GM06990 (cell line): ENCODE results near the gene MAEL.

Experiments
- DNase-seq: peaks from one replicate; pipeline ENCODE4 v3.0.0-alpha.2; 2011; ENCODE audit not compliant: insufficient read length; ENCODE audit errors: extremely low read depth
- H3K27me3 ChIP-seq: replicated peaks from 2 replicates; pipeline ENCODE4 v1.6.0; 2011; ENCODE audit warnings: low read length; ENCODE audit not compliant: control insufficient read depth, insufficient read depth
- H3K36me3 ChIP-seq: 2 replicates; pipeline ENCODE4 v1.5.1; 2011; ENCODE audit warnings: low read length; ENCODE audit not compliant: control insufficient read depth, insufficient read depth
- H3K4me3 ChIP-seq: replicated peaks from 2 replicates; pipeline ENCODE4 v1.5.1; 2011; ENCODE audit warnings: low read depth, mild to moderate bottlenecking, control low read depth, low read length
- TF ChIP-seq, protein P1 (sequence below): IDR thresholded peaks from 2 replicates; pipeline ENCODE4 v1.5.1; 2011; ENCODE audit warnings: low read length, control low read depth, mild to moderate bottlenecking, inconsistent platforms; ENCODE audit not compliant: insufficient read depth, poor library complexity, severe bottlenecking

Gene MAEL

GRCh38 chr1:166950156-166950555, 38.9 kb upstream of the MAEL start:
- Histone ChIP-seq H3K4me3 (no peak overlapping the region), H3K36me3 (no peaks in the 10 kb centered on the region), H3K27me3 (no peaks in the 10 kb centered on the region; the same call in 1 of the 2 replicates)
- TF ChIP-seq, protein P1, sequence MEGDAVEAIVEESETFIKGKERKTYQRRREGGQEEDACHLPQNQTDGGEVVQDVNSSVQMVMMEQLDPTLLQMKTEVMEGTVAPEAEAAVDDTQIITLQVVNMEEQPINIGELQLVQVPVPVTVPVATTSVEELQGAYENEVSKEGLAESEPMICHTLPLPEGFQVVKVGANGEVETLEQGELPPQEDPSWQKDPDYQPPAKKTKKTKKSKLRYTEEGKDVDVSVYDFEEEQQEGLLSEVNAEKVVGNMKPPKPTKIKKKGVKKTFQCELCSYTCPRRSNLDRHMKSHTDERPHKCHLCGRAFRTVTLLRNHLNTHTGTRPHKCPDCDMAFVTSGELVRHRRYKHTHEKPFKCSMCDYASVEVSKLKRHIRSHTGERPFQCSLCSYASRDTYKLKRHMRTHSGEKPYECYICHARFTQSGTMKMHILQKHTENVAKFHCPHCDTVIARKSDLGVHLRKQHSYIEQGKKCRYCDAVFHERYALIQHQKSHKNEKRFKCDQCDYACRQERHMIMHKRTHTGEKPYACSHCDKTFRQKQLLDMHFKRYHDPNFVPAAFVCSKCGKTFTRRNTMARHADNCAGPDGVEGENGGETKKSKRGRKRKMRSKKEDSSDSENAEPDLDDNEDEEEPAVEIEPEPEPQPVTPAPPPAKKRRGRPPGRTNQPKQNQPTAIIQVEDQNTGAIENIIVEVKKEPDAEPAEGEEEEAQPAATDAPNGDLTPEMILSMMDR: no peak
- DNase-seq: no peak

DNA sequence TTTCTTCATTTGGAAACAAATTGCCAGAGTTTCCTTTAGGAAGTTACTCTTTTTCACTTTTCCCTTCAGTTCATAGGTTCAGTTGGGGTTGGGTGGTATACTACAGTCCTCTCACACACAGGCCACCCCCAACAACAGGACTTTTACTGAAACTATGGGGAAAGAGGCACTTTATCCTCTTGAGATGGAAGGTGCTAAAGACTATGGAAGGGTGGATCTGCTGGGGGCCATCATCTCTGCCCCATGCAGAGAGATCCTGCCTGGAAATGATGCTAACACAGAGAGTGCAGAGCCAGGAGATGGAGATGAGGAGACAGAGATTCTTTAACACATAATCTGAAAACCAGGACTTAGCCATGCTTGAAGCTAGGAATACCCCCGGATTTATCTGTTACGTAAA, 38.0 kb upstream of the MAEL start:
- TF ChIP-seq, protein P1: no peak
- Histone ChIP-seq H3K36me3 (no peaks in the 10 kb centered on the region), H3K27me3 (no peaks in the 10 kb centered on the region; the same call in 1 of the 2 replicates), H3K4me3 (no peak overlapping the region)
- no peak for DNase-seq

- H3K27me3 ChIP-seq: no peaks in the 10 kb centered on the region; the same call in 1 of the 2 replicates
- no peak overlapping the region for H3K4me3 ChIP-seq
- no peak for DNase-seq
Measured at GRCh38 chr1:166952002-166952746, 36.9 kb upstream of the MAEL start.

DNA sequence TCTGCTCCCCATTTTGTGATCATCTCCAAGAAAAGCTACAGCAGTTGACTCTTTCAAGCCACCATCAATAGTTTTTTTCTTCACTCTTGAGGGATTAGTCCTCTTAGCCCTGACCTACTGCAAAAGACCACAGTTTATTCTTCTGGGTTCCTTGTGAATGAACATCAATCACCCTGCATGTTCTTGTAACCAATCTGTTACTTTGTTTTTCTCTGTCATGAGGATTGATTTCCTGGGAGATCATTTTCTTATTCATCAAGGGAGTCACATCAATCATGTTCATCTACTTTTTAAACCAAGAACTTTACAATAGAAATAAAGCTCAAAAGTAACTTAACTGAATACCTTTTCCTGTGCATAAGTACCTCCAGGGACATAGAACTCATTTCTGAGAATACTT, 35.6 kb upstream of the MAEL start:
- DNase-seq: no peak
- Histone ChIP-seq H3K27me3 (no peaks in the 10 kb centered on the region), H3K4me3 (no peak overlapping the region), H3K36me3 (no peaks in the 10 kb centered on the region)
- TF ChIP-seq, protein P1: no peak

More at GRCh38 chr1:166952002-166952746, 36.9 kb upstream of the MAEL start:
- no peaks in the 10 kb centered on the region for H3K36me3 ChIP-seq
- TF ChIP-seq, protein P1: no peak

DNA sequence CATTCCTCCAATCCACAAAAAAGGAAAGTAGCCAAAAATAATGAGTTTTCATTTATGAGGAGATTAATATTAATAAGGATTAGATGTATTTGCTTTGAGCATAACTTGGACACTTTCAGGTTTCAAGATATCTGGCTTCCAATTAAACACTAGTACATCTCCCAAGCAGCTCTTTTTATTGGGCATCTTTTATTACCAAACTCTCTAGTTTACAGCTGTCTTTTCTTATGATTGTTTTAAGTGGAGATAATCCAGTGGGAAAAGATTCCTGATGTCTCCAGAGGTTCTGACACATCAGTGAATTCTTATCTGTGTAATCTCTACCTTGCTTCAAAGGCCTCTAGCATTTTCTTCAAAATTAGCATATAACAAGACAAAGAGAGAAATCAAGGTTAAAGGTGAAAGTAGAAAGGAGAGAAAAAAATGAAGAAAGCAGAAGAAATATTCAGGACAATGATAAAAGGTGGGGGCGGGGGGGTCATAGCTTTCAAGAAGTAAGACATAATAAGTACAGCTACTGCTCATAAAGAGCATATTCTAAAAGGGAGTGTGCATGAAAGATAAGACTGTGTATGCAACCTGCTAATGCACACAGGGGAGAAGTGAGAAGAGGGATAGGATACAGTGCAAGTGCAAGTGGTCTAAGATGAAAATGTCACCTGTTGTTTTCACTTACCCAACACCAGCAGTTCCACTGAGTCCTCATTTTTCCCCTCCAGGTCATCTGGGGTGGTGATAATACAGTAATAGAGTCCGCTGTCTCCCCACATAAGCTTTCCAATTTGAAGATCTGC, 32.8 kb upstream of the MAEL start:
- TF ChIP-seq, protein P1: no peak
- Histone ChIP-seq H3K4me3 (no peak overlapping the region), H3K36me3 (no peaks in the 10 kb centered on the region), H3K27me3 (no peaks in the 10 kb centered on the region)
- DNase-seq: no peak
